ENCODE results near the gene TRNT1.

- TF ChIP-seq REST (IDR thresholded peaks at IDR 0.05; ENCODE audit: insufficient read depth in 1 of 2, low read depth in 2 of 2, low read length in 1 of 2) (no peak), CTCF (IDR thresholded peaks at IDR 0.05) (no peak)
These were observed 38.5 kb downstream of the TRNT1 start for GRCh38 chr3:3165241-3165640.

Data from Panc1 (cell line).